ENCODE data around the gene ZNF770.

GRCh38 chr15:35007397-35007796 lies 19.3 kb upstream of the ZNF770 start:
- TF ChIP-seq CTCF (IDR thresholded peaks at IDR 0.05) (no peak), POLR2A (IDR thresholded peaks at IDR 0.05) (no peak), POLR2AphosphoS5 (IDR thresholded peaks at IDR 0.05) (no peak)
